GM18867 (cell line): ENCODE measurements around the gene SMAD7.

Experiments used
- ATAC-seq: cut with Tn5 transposase; IDR thresholded peaks from one replicate; pipeline ENCODE4 v1.9.1; 2021; ENCODE audit warnings: mild to moderate bottlenecking, moderate library complexity; ENCODE audit not compliant: unreplicated experiment

The SMAD7 gene

DNA sequence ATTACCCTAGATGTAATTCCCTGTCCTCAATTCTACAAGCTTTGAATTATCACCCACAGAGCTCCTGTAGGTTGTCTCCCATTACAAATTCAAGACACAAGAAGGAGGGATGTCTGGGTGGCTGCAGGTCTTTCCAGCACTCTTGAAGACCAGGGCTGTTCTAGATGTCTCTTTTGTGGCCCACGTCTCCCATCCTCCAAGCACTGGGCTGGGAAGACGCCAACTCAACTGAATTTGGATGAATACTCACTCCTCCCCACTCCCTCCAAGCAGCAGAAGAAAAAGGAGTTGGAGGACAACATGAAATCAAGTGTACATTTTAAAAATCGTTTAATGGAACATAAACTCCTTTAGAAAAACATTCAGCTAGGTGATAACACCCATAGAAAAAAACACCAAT is 31.2 kb downstream of the SMAD7 start:
- no peak for ATAC-seq

- no peak for ATAC-seq
Measured at GRCh38 chr18:48918660-48919456, 31.9 kb downstream of the SMAD7 start.

GRCh38 chr18:48917579-48918517 is 32.9 kb downstream of the SMAD7 start:
- no peak for ATAC-seq

GRCh38 chr18:48915626-48916425 is 34.9 kb downstream of the SMAD7 start:
- ATAC-seq = no peak

DNA sequence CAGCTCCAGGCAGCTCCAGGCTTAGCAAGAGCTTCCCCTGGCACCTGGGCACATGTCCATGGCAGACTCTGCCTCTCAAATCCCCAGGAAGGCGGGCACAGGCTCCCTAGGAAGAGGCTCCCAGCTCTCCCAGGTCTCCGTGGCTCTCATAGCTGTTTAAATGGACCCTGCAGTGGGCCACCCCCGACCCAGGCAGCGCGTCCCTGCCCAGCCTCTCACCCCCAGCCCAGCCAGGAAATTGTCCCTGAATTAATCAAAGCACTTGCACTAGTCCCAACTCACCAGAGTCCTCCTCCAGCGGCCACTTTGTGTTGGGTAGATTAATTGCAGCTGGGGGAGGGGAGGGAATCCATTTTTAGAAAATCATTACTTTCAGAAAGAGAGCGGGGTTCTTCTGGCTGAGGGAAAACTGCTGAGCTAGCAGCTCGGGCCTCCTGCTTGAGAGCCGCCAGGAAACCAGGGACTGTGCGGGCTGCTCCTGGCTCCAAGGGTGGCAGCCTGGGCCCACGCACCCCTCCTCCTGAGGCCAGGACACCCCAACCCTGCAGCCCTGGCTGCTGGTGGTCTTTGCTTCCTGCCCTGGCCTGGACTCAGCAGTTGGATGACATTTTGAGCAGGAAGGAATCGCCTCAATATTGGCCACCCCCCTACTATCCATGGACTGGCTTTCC is 36.0 kb downstream of the SMAD7 start:
- ATAC-seq = no peak

- no peak for ATAC-seq
Measured at GRCh38 chr18:48913775-48914174, 37.0 kb downstream of the SMAD7 start.

GRCh38 chr18:48913201-48913600 is 37.6 kb downstream of the SMAD7 start:
- no peak for ATAC-seq

- ATAC-seq = no peak
Measured at GRCh38 chr18:48910972-48911545, 39.7 kb downstream of the SMAD7 start.

DNA sequence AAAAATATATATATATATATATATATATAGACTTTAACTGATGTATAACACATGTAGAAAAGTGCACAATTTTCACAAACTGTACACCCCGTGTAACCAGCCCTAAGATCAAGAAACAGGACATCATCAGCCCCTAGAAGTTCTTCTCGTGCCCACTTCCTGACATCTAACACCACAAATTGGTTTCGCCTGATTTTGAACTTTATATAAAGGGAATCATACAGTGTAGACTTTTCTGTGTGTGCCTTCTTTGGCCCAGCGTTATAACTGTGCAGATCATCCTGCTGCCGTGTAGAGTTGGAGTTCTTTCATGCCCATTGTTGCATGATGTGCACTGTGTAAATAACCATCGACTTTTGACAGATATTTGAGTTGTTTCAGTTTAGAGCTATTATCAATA is 41.0 kb downstream of the SMAD7 start:
- no peak for ATAC-seq

DNA sequence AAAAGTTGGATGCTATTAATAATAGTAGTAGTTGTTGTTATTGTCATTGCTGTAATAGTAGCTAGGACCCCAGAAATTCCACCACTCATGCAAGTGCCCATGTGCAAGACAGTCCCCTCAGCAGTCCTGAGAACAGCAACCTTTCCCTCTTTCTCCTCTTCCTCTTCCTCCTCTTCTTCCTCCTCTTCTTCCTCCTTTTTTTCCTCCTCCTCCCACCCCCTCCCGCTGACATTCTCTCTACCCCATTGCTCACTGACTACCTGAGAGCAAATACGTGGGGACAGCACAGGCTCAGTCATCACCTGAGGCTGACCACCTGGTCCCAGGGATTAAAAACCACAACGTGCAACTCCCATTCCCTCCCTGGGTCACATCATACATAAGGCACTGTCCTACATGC is 41.8 kb downstream of the SMAD7 start:
- ATAC-seq = no peak

DNA sequence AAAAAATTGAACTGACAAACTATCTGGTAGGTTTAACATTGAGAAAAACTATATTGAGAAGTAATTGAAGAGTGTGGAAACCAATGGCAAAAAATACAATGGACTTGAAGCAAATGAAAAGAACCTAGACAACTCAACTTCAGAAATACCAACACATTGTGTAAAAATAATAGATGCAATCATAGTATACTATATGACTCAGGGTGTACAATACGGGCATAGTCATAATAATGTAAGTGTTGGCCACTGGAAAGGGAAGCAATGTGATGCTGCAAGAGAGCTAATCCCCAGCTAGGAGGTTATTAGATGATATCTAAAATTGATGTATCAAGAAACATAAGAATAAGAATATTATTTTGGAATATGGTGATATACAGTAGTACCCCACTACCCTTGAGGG is 45.3 kb downstream of the SMAD7 start:
- no peak for ATAC-seq

DNA sequence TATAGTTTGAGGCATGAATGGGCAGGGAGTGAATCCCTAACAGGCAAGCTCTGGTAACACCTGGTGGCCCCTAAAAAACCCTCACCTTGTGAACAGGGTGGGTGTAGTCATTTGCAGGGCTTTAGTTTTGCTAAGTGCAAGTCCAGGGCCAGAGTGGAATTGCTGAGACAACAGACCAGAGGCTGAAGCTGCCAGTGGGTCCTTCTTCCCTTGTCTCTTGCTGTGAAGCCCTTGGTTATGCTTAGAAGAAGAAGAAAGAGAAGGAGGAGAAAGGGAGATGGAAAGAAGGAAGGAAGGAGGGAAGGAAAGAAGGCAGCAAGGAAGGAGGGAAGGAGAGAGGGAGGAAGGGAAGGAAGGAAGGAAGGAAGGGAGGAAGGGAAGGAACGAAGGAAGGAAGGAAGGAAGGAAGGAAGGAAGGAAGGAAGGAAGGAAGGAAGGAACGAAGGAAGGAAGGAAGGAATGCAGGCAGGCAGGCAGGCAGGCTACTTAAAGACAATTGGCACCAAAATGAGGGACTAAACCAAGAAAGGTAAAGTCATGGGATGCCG is 45.8 kb downstream of the SMAD7 start:
- ATAC-seq = no peak

- ATAC-seq = no peak
Measured at GRCh38 chr18:48904091-48904490, 46.7 kb downstream of the SMAD7 start.

GRCh38 chr18:48902856-48903601 is 47.7 kb downstream of the SMAD7 start:
- ATAC-seq = no peak

- ATAC-seq = no peak
Measured at GRCh38 chr18:48902023-48902855, 48.5 kb downstream of the SMAD7 start.

- ATAC-seq = no peak
Measured at GRCh38 chr18:48901145-48902022, 49.4 kb downstream of the SMAD7 start.

DNA sequence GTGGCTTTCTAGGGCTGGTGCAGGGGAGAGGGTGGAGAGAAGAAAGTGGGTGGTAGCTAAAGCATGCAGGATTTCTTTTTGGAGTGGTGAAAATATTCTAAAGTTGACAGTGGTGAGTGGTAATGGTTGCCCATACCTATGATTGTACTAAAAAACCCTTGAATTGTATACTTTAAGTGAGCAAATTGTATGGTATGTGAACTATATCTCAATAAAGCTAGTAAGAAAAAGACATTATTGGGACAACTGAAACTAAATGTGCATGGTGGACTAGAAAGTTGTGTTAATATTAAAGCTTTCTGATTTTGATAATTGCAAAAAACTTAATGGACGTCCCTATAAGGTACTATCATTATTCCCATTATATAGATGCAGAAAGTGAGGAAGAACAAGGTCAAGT is 50.3 kb downstream of the SMAD7 start:
- ATAC-seq = no peak
